NK-92 treated with Interleukin-12 subunit alpha and Interleukin-12 subunit beta, amount 100 ng/mL, for 24 hours (cell line): ENCODE results near the gene ZDHHC14.
"Not testable (repeated sequence)": the region's sequence is repeated elsewhere in the genome, so short reads cannot be mapped to it uniquely, and the experiment has no call there.

Experiments used
- DNase-seq: peaks from one replicate; lab custom pipeline; 2025; lab: John Stamatoyannopoulos, UW

The ZDHHC14 gene

GRCh38 chr6:157571950-157572349 lies 191.0 kb downstream of the ZDHHC14 start:
- DNase-seq = no peak

GRCh38 chr6:157574851-157575424 lies 193.9 kb downstream of the ZDHHC14 start:
- no peak for DNase-seq

- DNase-seq = no peak
These were observed 194.6 kb downstream of the ZDHHC14 start for GRCh38 chr6:157575436-157576145.

- not testable (repeated sequence) for DNase-seq
These were observed 196.0 kb downstream of the ZDHHC14 start for GRCh38 chr6:157576991-157577390.

GRCh38 chr6:157578527-157578926 lies 197.5 kb downstream of the ZDHHC14 start:
- not testable (repeated sequence) for DNase-seq

GRCh38 chr6:157579467-157580031 lies 198.6 kb downstream of the ZDHHC14 start:
- DNase-seq = no peak

GRCh38 chr6:157584036-157584435 lies 203.0 kb downstream of the ZDHHC14 start:
- DNase-seq = no peak

- no peak for DNase-seq
These were observed 204.5 kb downstream of the ZDHHC14 start for GRCh38 chr6:157585274-157586087.

- no peak for DNase-seq
These were observed 205.1 kb downstream of the ZDHHC14 start for GRCh38 chr6:157586088-157586414.

GRCh38 chr6:157586476-157587126 lies 205.6 kb downstream of the ZDHHC14 start:
- DNase-seq = no peak

GRCh38 chr6:157587127-157587926 lies 206.3 kb downstream of the ZDHHC14 start:
- no peak for DNase-seq

- DNase-seq = not testable (repeated sequence)
These were observed 209.7 kb downstream of the ZDHHC14 start for GRCh38 chr6:157590654-157591053.

- DNase-seq = no peak
These were observed 211.6 kb downstream of the ZDHHC14 start for GRCh38 chr6:157592541-157592940.

GRCh38 chr6:157592980-157593379 lies 212.0 kb downstream of the ZDHHC14 start:
- DNase-seq = no peak

GRCh38 chr6:157593596-157593995 lies 212.6 kb downstream of the ZDHHC14 start:
- no peak for DNase-seq

GRCh38 chr6:157594292-157594691 lies 213.3 kb downstream of the ZDHHC14 start:
- no peak for DNase-seq

- DNase-seq = no peak
These were observed 214.8 kb downstream of the ZDHHC14 start for GRCh38 chr6:157595768-157596167.

GRCh38 chr6:157596461-157596860 lies 215.5 kb downstream of the ZDHHC14 start:
- no peak for DNase-seq

- no peak for DNase-seq
These were observed 215.9 kb downstream of the ZDHHC14 start for GRCh38 chr6:157596886-157597285.

GRCh38 chr6:157597461-157598312 lies 216.7 kb downstream of the ZDHHC14 start:
- peak; percentile 9 for DNase-seq
